SH-SY5Y (cell line): ENCODE measurements around the gene GPD1L.

Source experiments
- GATA2 ChIP-seq: IDR thresholded peaks from 2 replicates; pipeline ENCODE4 v1.6.1; 2011; ENCODE audit warnings: mild to moderate bottlenecking, low read depth, low read length
- GATA3 ChIP-seq: IDR thresholded peaks from 2 replicates; pipeline ENCODE4 v1.6.1; 2011; ENCODE audit warnings: low read depth, mild to moderate bottlenecking, low read length, moderate library complexity

DNA sequence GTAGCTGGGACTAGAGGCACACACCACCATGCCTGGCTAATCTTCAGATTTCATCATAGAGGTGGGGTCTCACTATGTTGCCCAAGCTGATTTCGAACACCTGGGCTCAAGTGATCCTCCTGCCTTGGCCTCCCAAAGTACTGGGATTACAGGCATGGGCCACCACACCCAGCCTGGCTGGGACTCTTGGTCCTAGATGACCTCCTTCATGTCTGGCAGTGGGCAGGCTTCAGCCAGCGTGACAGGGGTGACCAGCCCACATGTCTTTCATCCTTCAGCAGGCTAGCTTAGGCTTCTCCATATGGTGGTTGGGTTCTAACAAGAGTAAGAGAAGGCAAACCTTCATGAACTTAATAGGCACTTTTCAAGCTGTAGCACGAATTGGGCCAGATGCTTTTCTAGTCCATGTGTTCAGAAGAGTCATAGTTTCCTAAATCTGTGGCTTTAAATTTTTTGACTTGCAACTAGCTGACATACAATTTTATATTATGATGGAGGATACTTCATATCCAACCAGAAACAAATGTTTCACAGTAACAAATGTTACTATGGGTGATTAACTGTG is 7.6 kb downstream of the GPD1L start:
- TF ChIP-seq GATA2, result no peak
- no peak for TF ChIP-seq GATA3
